RCC 7860 (cell line): ENCODE measurements around the gene GFRAL.

Experiments used
- DNase-seq: peaks from one replicate; pipeline ENCODE4 v3.0.0-alpha.2; 2015; ENCODE audit warnings: low spot score
- FAIRE-seq: peaks from 2 replicates; lab custom pipeline; 2012; peaks lifted over from hg19 to GRCh38; lab: Jason Lieb, UNC

The GFRAL gene

GRCh38 chr6:55423933-55424332 is 96.7 kb downstream of the GFRAL start:
- no peak for FAIRE-seq
- no peak for DNase-seq

- FAIRE-seq = no peak
- DNase-seq = no peak
These were observed 106.3 kb downstream of the GFRAL start for GRCh38 chr6:55433446-55434130.

- DNase-seq (no peak), FAIRE-seq (no peak)
These were observed 109.9 kb downstream of the GFRAL start for GRCh38 chr6:55437141-55437540.

GRCh38 chr6:55438203-55438602 is 110.9 kb downstream of the GFRAL start:
- DNase-seq (no peak), FAIRE-seq (no peak)

GRCh38 chr6:55443238-55444134 is 116.2 kb downstream of the GFRAL start:
- FAIRE-seq (no peak), DNase-seq (no peak)

- FAIRE-seq = peak; percentile 65
- no peak for DNase-seq
These were observed 118.5 kb downstream of the GFRAL start for GRCh38 chr6:55445648-55446204.

- no peak for FAIRE-seq
- no peak for DNase-seq
These were observed 120.6 kb downstream of the GFRAL start for GRCh38 chr6:55447891-55448290.

- FAIRE-seq = no peak
- no peak for DNase-seq
These were observed 121.2 kb downstream of the GFRAL start for GRCh38 chr6:55448451-55448850.

- DNase-seq (no peak), FAIRE-seq (no peak)
These were observed 122.0 kb downstream of the GFRAL start for GRCh38 chr6:55449225-55449624.

- FAIRE-seq = no peak
- no peak for DNase-seq
These were observed 122.7 kb downstream of the GFRAL start for GRCh38 chr6:55450005-55450404.
